PC-3 (cell line): ENCODE data around the gene DAP3. TPM values are rescaled to one million over a fixed set of nuclear protein-coding genes. Genes with fewer than 3 reads are reported as not detected.
"Not testable (repeated sequence)": the region's sequence is repeated elsewhere in the genome, so short reads cannot be mapped to it uniquely, and the experiment has no call there.

ENCODE experiments used
- ATAC-seq: fragments of 200-7000 bp; cut with Tn5 transposase; 2 replicates; pipeline ENCODE4 v1.9.1; 2020; ENCODE audit warnings: mild to moderate bottlenecking, moderate library complexity
- BruUV-seq: library from RNA; stranded (reverse); fragments of 400-500 nt; replicated peaks from 2 replicates; lab custom pipeline; 2021; lab: Mats Ljungman, UMichigan
- CTCF ChIA-PET: fragments of 300-600 bp; sonication (Branson Sonifier 250); formaldehyde crosslinking; loops from one replicate; lab custom pipeline; 2022; ENCODE audit warnings: antibody characterized with exemption; lab: Charles Lee
- POLR2A ChIA-PET: fragments of 300-600 bp; sonication (Branson Sonifier 250); formaldehyde crosslinking; loops from one replicate; lab custom pipeline; 2022; ENCODE audit warnings: antibody characterized with exemption; ENCODE audit not compliant: unreplicated experiment; lab: Charles Lee
- DNase-seq: peaks from one replicate; pipeline ENCODE4 v3.0.0-alpha.2; 2015
- H2AFZ ChIP-seq: fragments of 300-600 bp; sonication (generic); 2 replicates; pipeline ENCODE4 v1.6.0; 2016; ENCODE audit warnings: antibody characterized with exemption, low read length
- H3F3A ChIP-seq: fragments of 300-600 bp; sonication (generic); one replicate; pipeline ENCODE4 v1.6.0; 2017; ENCODE audit warnings: antibody characterized with exemption, low read length, control low read depth, mild to moderate bottlenecking; ENCODE audit not compliant: unreplicated experiment
- H3K27ac ChIP-seq: fragments of 300-600 bp; sonication (generic); 2 replicates; pipeline ENCODE4 v1.5.1; 2016; ENCODE audit warnings: mild to moderate bottlenecking, low read length
- H3K27me3 ChIP-seq: fragments of 300-600 bp; sonication (generic); 2 replicates; pipeline ENCODE4 v1.6.1; 2016; ENCODE audit warnings: low read length, mixed read lengths
- H3K36me3 ChIP-seq: fragments of 300-600 bp; sonication (generic); 2 replicates; pipeline ENCODE4 v1.6.1; 2016; ENCODE audit warnings: low read depth, mixed run types, low read length, mixed read lengths
- H3K4me1 ChIP-seq: fragments of 300-600 bp; sonication (generic); 2 replicates; pipeline ENCODE4 v1.5.1; 2016; ENCODE audit warnings: low read length; ENCODE audit not compliant: insufficient read depth
- H3K4me2 ChIP-seq: fragments of 300-600 bp; sonication (generic); 2 replicates; pipeline ENCODE4 v1.6.0; 2016; ENCODE audit warnings: low read length
- H3K4me3 ChIP-seq: fragments of 300-600 bp; sonication (generic); 2 replicates; pipeline ENCODE4 v1.5.1; 2016; ENCODE audit warnings: mild to moderate bottlenecking, low read length, mixed read lengths
- H3K79me2 ChIP-seq: fragments of 300-600 bp; sonication (generic); 2 replicates; pipeline ENCODE4 v1.6.1; 2017; ENCODE audit warnings: low read length, mixed read lengths
- H3K9ac ChIP-seq: fragments of 300-600 bp; sonication (generic); 2 replicates; pipeline ENCODE4 v1.6.0; 2016; ENCODE audit warnings: mild to moderate bottlenecking, low read length
- H3K9me2 ChIP-seq: fragments of 300-600 bp; sonication (generic); replicated peaks from 2 replicates; pipeline ENCODE4 v1.6.1; 2016; ENCODE audit warnings: mixed run types, low read length, mixed read lengths
- H3K9me3 ChIP-seq: fragments of 300-600 bp; sonication (generic); 2 replicates; pipeline ENCODE4 v1.6.1; 2016; ENCODE audit warnings: low read length, mixed read lengths
- H4K20me1 ChIP-seq: fragments of 300-600 bp; sonication (generic); 2 replicates; pipeline ENCODE4 v1.6.1; 2016; ENCODE audit warnings: low read length, mixed read lengths
- EZH2 ChIP-seq: fragments of 300-600 bp; sonication (generic); IDR thresholded peaks from one replicate; pipeline ENCODE4 v1.6.1; 2017; ENCODE audit warnings: antibody characterized with exemption, mild to moderate bottlenecking, low read length; ENCODE audit not compliant: unreplicated experiment
- EZH2phosphoT487 ChIP-seq: fragments of 300-600 bp; sonication (generic); IDR thresholded peaks from 2 replicates; pipeline ENCODE4 v1.6.1; 2018; ENCODE audit warnings: mild to moderate bottlenecking, antibody characterized with exemption, low read length, borderline replicate concordance
- intact Hi-C: fragments of 100-400 bp; cut with micrococcal nuclease; formaldehyde crosslinking; loops from 2 replicates; pipeline ENCODE4 v1.9.0; 2023
- total RNA-seq: library from RNA; depleted of rRNA; stranded (reverse); fragments of >200 nt; gene quantifications from 2 replicates; pipeline ENCODE4 v1.2.3, GENCODE V29; 2014
- TF ChIP-seq, protein P1 (sequence below): fragments of 300-600 bp; sonication (generic); conservative IDR thresholded peaks from 2 replicates; pipeline ENCODE4 v1.5.1; 2017; ENCODE audit warnings: antibody characterized with exemption, low read depth, mild to moderate bottlenecking, low read length

The DAP3 gene
- total RNA-seq, 1 experiment from 2014 or later = 144 TPM

GRCh38 chr1:155713075-155713474 lies 24.2 kb downstream of the DAP3 start:
- H3F3A ChIP-seq = no peaks in the 10 kb centered on the region
- ChIA-PET POLR2A (no interaction called here), CTCF (interaction anchor here (0.7 kb wide), 1 partner anchor 519 kb away, joined by 3 read pairs; no protein-coding TSS in a partner anchor)
- TF ChIP-seq EZH2phosphoT487 (no peak), EZH2 (no peak)
- TF ChIP-seq, protein P1, sequence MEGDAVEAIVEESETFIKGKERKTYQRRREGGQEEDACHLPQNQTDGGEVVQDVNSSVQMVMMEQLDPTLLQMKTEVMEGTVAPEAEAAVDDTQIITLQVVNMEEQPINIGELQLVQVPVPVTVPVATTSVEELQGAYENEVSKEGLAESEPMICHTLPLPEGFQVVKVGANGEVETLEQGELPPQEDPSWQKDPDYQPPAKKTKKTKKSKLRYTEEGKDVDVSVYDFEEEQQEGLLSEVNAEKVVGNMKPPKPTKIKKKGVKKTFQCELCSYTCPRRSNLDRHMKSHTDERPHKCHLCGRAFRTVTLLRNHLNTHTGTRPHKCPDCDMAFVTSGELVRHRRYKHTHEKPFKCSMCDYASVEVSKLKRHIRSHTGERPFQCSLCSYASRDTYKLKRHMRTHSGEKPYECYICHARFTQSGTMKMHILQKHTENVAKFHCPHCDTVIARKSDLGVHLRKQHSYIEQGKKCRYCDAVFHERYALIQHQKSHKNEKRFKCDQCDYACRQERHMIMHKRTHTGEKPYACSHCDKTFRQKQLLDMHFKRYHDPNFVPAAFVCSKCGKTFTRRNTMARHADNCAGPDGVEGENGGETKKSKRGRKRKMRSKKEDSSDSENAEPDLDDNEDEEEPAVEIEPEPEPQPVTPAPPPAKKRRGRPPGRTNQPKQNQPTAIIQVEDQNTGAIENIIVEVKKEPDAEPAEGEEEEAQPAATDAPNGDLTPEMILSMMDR = no peak
- no peaks in the 10 kb centered on the region for H3K4me1 ChIP-seq
- ATAC-seq (no peak), DNase-seq (no peak)
- BruUV-seq = no TSS peak
- H4K20me1 ChIP-seq = peaks cover 4% of the 10 kb centered on the region; the same call in 1 of the 2 replicates
- H3K36me3 ChIP-seq = peaks cover 32% of the 10 kb centered on the region; the same call in 1 of the 2 replicates
- no peaks in the 10 kb centered on the region for H3K9me2 ChIP-seq
- no peaks in the 10 kb centered on the region for H3K9me3 ChIP-seq
- H3K9ac ChIP-seq = no peak overlapping the region
- H3K79me2 ChIP-seq = peaks cover 31% of the 10 kb centered on the region
- H2AFZ ChIP-seq = no peak overlapping the region
- no peak overlapping the region for H3K4me2 ChIP-seq
- H3K4me3 ChIP-seq = no peak overlapping the region
- intact Hi-C loops = no loop called here
- H3K27ac ChIP-seq = no peak overlapping the region
- no peaks in the 10 kb centered on the region for H3K27me3 ChIP-seq

- DNase-seq, H3K27ac ChIP-seq, H3K9ac ChIP-seq, H3K9me3 ChIP-seq, H2AFZ ChIP-seq, H3K4me3 ChIP-seq, ATAC-seq, H4K20me1 ChIP-seq, H3K27me3 ChIP-seq, CTCF ChIA-PET, H3K9me2 ChIP-seq, H3K4me1 ChIP-seq, POLR2A ChIA-PET, H3K4me2 ChIP-seq, BruUV-seq, H3F3A ChIP-seq, intact Hi-C loops: not testable (repeated sequence)
- Histone ChIP-seq H3K36me3 (peaks cover 33% of the 10 kb centered on the region; the same call in 1 of the 2 replicates), H3K79me2 (peaks cover 13% of the 10 kb centered on the region; the same call in 1 of the 2 replicates)
These were observed 26.2 kb downstream of the DAP3 start for GRCh38 chr1:155715056-155715455.

GRCh38 chr1:155715777-155716176 lies 26.9 kb downstream of the DAP3 start:
- H3K9ac ChIP-seq = no peak overlapping the region
- no peak overlapping the region for H3K4me3 ChIP-seq
- BruUV-seq = no TSS peak
- DNase-seq (no peak), ATAC-seq (no peak)
- intact Hi-C loops = no loop called here
- ChIA-PET CTCF (no interaction called here), POLR2A (no interaction called here)
- no peak for TF ChIP-seq EZH2
- TF ChIP-seq, protein P1 = no peak
- no peak for TF ChIP-seq EZH2phosphoT487
- no peaks in the 10 kb centered on the region for H3K4me1 ChIP-seq
- no peaks in the 10 kb centered on the region for H3F3A ChIP-seq
- H3K36me3 ChIP-seq = peaks cover 33% of the 10 kb centered on the region; the same call in 1 of the 2 replicates
- H3K27me3 ChIP-seq = no peaks in the 10 kb centered on the region
- no peak overlapping the region for H3K27ac ChIP-seq
- no peaks in the 10 kb centered on the region for H3K9me2 ChIP-seq
- no peaks in the 10 kb centered on the region for H3K9me3 ChIP-seq
- H4K20me1 ChIP-seq = no peaks in the 10 kb centered on the region
- H2AFZ ChIP-seq = no peak overlapping the region
- H3K4me2 ChIP-seq = no peak overlapping the region
- peaks cover 13% of the 10 kb centered on the region; the same call in 1 of the 2 replicates for H3K79me2 ChIP-seq
